Measurements from ENCODE around the gene JMJD1C.

JMJD1C gene

DNA sequence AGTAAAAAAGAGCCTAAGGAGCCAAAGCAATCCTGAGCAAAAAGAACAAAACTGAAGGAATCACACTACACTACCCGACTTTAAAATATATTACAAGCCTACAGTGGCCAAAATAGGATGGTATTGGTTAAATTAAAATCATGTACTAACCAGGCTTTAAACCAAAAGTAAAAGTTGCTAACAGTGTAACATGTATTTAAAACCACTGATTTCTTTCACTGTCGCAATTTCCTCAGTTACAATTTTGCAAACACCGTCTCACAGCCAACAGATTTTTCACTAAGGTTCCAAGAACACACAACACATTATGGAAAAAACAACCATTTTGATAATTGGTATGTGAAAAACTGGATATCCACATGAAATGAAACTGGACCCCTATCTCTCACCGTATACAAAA is 74.0 kb downstream of the JMJD1C start:
- TF ChIP-seq EZH2 (optimal IDR thresholded peaks at IDR 0.05; ENCODE audit: low read depth, low read length) (no peak), CTCF (IDR thresholded peaks at IDR 0.05; ENCODE audit: low read length) (no peak), EZH2phosphoT487 (IDR thresholded peaks at IDR 0.05; ENCODE audit: low read length) (no peak)
- no peak overlapping the region for H3K27ac ChIP-seq (ENCODE audit: low read length)
- no peak overlapping the region for H3K4me2 ChIP-seq (ENCODE audit: low read depth, low read length)
- H3K9ac ChIP-seq (ENCODE audit: low read length): no peak overlapping the region
- no peaks in the 10 kb centered on the region for H3K27me3 ChIP-seq (replicated peaks; ENCODE audit: insufficient read depth, low read length)
- peaks cover 10% of the 10 kb centered on the region for H4K20me1 ChIP-seq (ENCODE audit: insufficient read depth, low read length)
- no peak overlapping the region for H3K4me3 ChIP-seq (ENCODE audit: low read length)
- no peaks in the 10 kb centered on the region for H3K36me3 ChIP-seq (replicated peaks; ENCODE audit: insufficient read depth, low read length)
- no peak overlapping the region for H2AFZ ChIP-seq (ENCODE audit: low read length)
- H3K9me3 ChIP-seq (replicated peaks; ENCODE audit: insufficient read depth, low read length): no peaks in the 10 kb centered on the region
- H3K9me2 ChIP-seq (replicated peaks; ENCODE audit: insufficient read depth, low read length): no peaks in the 10 kb centered on the region
- H3F3A ChIP-seq (ENCODE audit: insufficient read depth, low read length): peaks cover 10% of the 10 kb centered on the region
- peaks cover 60% of the 10 kb centered on the region for H3K79me2 ChIP-seq (ENCODE audit: low read length)
- H3K4me1 ChIP-seq (ENCODE audit: low read length): peaks cover 11% of the 10 kb centered on the region
- DNase-seq: no peak

DNA sequence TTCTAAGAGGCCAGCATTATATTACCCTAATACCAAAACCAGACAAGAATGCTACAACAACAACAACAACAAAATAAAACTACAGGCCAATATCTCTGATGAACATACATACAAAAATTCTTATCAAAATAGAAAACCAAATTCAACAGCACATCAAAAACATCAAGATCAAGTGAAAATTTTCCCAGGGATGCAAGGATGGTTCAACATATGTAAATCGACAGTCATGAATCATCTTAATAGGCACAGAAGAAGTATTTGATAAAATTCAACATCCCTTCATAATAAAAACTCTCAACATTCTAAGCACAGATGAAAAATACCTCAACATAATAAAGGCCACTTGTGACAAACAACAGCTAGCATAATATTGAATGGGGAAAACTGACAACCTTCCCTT is 75.3 kb downstream of the JMJD1C start:
- no peak overlapping the region for H3K27ac ChIP-seq (ENCODE audit: low read length)
- no peaks in the 10 kb centered on the region for H3K36me3 ChIP-seq (replicated peaks; ENCODE audit: insufficient read depth, low read length)
- H2AFZ ChIP-seq (ENCODE audit: low read length): no peak overlapping the region
- no peaks in the 10 kb centered on the region for H3K27me3 ChIP-seq (replicated peaks; ENCODE audit: insufficient read depth, low read length)
- peaks cover 17% of the 10 kb centered on the region for H4K20me1 ChIP-seq (ENCODE audit: insufficient read depth, low read length)
- no peak overlapping the region for H3K4me3 ChIP-seq (ENCODE audit: low read length)
- no peak for DNase-seq
- no peaks in the 10 kb centered on the region for H3K9me2 ChIP-seq (replicated peaks; ENCODE audit: insufficient read depth, low read length)
- peaks cover 10% of the 10 kb centered on the region for H3F3A ChIP-seq (ENCODE audit: insufficient read depth, low read length)
- peaks cover 72% of the 10 kb centered on the region for H3K79me2 ChIP-seq (ENCODE audit: low read length)
- no peak overlapping the region for H3K4me2 ChIP-seq (ENCODE audit: low read depth, low read length)
- peaks cover 11% of the 10 kb centered on the region for H3K4me1 ChIP-seq (ENCODE audit: low read length)
- TF ChIP-seq EZH2phosphoT487 (IDR thresholded peaks at IDR 0.05; ENCODE audit: low read length) (no peak), EZH2 (optimal IDR thresholded peaks at IDR 0.05; ENCODE audit: low read depth, low read length) (no peak), CTCF (IDR thresholded peaks at IDR 0.05; ENCODE audit: low read length) (no peak)
- H3K9ac ChIP-seq (ENCODE audit: low read length): no peak overlapping the region
- H3K9me3 ChIP-seq (replicated peaks; ENCODE audit: insufficient read depth, low read length): no peaks in the 10 kb centered on the region

DNA sequence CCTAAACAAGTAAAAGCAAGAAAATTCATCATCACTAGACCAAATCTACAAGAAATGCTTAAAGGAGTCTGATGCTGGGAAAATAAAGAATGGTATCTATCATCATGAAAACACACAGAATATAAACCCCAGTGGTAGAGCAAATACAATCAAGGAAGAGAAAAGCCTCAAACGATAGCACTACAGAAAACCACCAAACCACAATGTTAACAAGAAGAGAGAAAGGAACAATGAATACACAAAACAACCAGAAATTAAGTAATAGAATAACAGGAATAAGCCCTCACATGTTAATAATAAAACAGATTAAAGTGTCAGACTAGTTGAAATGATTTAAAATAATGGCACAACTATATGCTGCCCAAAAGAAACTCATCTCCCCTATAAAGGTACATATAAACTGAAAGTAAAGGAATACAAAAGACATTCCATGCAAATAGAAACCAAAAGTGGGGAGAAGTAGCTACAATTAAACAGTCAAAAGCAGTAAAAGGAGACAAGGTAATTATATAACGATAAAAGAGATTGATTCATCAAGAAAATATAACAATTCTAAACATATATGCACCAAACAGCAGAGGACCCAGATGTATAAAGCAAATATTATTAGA is 77.3 kb downstream of the JMJD1C start:
- Histone ChIP-seq H3K4me2 (ENCODE audit: low read depth, low read length) (peak overlapping the region; percentile 33; the same call in 1 of the 2 replicates), H3K4me3 (ENCODE audit: low read length) (peak overlapping the region; percentile 10; the same call in 1 of the 2 replicates), H4K20me1 (ENCODE audit: insufficient read depth, low read length) (peaks cover 17% of the 10 kb centered on the region), H3K27ac (ENCODE audit: low read length) (no peak overlapping the region), H3K36me3 (replicated peaks; ENCODE audit: insufficient read depth, low read length) (no peaks in the 10 kb centered on the region), H3K9me2 (replicated peaks; ENCODE audit: insufficient read depth, low read length) (no peaks in the 10 kb centered on the region), H3K79me2 (ENCODE audit: low read length) (peaks cover 82% of the 10 kb centered on the region), H3K9me3 (replicated peaks; ENCODE audit: insufficient read depth, low read length) (no peaks in the 10 kb centered on the region), H3F3A (ENCODE audit: insufficient read depth, low read length) (peaks cover 10% of the 10 kb centered on the region), H2AFZ (ENCODE audit: low read length) (no peak overlapping the region), H3K4me1 (ENCODE audit: low read length) (peaks cover 11% of the 10 kb centered on the region), H3K27me3 (replicated peaks; ENCODE audit: insufficient read depth, low read length) (no peaks in the 10 kb centered on the region), H3K9ac (ENCODE audit: low read length) (no peak overlapping the region)
- no peak for TF ChIP-seq EZH2phosphoT487 (IDR thresholded peaks at IDR 0.05; ENCODE audit: low read length)
- TF ChIP-seq EZH2 (optimal IDR thresholded peaks at IDR 0.05; ENCODE audit: low read depth, low read length): no peak
- TF ChIP-seq CTCF (IDR thresholded peaks at IDR 0.05; ENCODE audit: low read length): no peak
- DNase-seq: peak; percentile 42

Data from MM.1S (cell line).